ENCODE data around the gene ZSCAN1.

- no peak for TF ChIP-seq POLR2A (IDR thresholded peaks at IDR 0.05; ENCODE audit: low read depth)
- no peak for TF ChIP-seq CTCF (IDR thresholded peaks at IDR 0.05)
Observed at GRCh38 chr19:58000677-58001076, 33.1 kb upstream of the ZSCAN1 start.
